NCI-H1048 (cell line): ENCODE measurements around the gene RAC3.
"Not testable (repeated sequence)": the region's sequence is repeated elsewhere in the genome, so short reads cannot be mapped to it uniquely, and the experiment has no call there.

Experiments used
- DNase-seq: peaks from one replicate; lab custom pipeline; 2025; lab: John Stamatoyannopoulos, UW

Gene RAC3

DNA sequence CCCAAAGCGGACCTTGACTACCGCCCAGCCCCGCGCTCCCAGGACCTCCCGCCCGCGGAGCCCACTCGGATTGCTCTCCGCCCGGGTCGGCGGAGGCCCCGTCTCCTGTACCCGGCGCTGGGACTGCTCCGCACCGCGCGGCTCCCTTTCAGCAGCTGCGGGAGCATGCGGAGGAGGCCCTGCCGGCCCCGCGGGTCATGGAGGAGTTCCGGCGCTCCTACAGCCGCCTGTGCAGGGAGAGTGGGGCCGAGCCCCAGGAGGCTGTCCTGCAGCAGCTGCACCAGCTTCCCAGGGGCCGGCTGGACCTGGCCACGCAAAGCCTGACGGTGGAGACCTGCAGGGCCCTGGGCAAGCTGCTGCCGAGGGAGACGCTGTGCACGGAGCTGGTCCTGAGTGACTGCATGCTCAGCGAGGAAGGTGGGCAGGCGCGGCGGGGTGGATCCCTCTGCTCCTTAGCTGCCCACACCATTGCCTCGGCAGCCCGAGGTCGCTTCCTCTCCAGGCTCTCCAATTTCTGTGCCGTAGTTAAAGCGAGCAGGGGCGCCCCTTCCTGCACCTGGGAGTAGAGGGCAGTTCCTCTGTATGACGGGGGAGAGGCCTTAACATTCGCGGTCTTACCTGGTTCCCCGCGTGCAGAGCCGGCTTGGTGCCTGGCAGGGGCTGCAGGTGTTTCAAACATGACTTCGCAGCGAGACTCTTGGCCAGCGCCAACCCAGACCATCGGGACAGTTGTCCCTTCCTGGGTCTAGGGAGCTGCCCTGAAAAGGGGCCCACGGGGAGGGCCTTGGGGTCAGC, 7.8 kb upstream of the RAC3 start:
- no peak for DNase-seq

DNA sequence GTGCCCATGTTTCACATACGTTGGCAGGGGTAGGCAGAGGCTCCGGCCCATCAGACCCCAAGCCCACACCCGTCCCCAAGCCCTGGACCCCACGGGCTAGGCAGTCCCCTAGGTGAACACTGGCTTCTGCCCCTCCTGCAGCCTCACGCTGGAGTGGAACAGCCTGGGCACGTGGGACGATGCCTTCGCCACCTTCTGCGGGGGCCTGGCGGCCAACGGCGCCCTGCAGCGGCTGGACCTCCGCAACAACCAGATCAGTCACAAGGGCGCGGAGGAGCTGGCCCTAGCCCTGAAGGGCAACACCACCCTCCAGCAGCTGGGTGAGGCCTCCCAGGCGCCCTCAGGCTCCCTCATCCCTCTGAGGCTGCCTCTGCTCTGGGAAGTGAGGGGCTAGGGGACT, 6.6 kb upstream of the RAC3 start:
- DNase-seq, result no peak

DNA sequence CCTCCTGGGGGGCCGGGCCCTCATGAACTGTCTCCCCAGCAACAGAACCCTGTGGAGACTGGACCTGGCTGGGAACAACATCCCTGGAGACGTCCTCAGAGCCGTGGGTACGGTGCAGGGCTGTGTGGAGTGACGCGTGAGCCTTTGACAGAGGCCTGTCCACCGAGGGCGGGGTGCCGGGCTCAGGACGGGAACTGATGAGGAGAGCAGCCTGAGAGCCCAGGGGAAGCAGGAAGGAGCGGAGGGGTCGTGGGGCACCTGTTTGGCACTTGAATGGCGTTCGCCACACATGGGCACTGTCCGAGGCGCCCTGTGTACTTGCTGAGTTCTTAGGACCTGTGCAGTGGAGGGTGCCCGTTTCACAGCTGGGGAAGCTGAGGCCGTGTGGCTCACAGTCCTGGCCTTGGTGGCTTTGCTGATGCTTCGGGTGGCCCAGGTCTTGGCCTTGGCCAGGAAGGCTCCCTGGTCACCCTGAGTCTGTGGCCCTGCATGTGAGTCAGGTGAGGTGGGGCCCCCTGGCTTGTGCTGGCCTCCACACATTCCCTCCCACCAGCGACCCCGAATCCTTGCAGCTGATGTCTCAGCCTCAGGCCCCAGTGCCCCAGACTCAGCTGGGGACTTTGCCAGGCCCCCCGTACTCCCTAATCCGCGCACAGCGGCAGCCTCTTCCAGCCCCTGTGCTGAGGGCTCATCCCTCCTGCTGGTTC, 5.9 kb upstream of the RAC3 start:
- DNase-seq, result no peak

DNA sequence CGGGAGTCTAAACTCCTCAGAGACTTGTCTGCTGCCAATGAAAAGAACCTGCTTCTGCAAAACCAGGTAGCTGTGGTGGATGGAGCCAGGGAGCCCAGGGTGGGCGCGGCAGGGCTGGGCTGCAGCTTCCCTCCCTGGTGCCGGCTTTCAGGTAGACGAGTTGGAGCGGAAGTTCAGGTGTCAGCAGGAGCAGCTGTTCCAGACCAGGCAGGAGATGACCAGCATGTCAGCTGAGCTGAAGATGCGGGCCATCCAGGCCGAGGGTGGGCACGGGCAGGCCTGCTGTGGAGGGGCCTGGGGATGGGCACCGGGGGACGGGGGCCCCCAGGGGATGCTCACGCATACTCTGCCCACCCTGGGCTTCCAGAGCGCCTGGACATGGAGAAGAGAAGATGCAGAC, 3.2 kb upstream of the RAC3 start:
- no peak for DNase-seq

DNA sequence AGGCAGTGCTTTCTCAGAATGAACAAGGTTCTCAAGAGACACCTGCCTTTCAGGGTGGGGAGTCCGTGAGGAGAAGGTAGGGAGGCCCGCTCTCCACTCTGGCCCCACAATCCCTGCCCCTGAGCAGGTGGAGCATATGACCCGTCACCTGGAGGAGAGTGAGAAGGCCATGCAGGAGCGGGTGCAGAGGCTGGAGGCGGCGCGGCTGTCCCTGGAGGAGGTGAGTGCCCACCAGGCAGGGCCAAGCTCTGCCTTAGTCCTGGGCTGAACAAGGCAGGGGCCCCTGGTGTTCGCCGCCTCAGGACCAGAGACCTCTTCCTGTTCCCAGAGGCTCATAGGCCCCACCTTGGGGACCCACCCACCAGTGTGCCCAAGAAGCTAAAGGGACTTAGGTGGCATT, 2.5 kb upstream of the RAC3 start:
- no peak for DNase-seq

DNA sequence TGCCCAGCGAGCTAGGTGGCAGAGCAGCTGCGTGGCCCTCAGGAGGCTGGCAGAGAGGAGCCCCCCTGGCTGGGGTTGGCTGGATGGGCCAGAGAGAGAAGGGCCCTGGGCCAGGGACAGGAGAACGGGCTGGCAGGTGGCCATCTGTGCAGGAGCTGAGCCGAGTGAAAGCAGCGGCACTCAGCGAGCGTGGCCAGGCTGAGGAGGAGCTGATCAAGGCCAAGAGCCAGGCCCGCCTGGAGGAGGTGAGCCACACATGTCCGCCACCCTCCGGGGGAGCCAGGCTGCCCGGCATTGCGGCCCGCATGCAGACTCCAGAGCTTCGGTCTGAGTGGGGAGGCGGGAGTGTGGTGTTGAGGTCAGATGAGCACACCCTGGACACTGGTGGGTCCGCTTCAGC, 2.1 kb upstream of the RAC3 start:
- no peak for DNase-seq

DNA sequence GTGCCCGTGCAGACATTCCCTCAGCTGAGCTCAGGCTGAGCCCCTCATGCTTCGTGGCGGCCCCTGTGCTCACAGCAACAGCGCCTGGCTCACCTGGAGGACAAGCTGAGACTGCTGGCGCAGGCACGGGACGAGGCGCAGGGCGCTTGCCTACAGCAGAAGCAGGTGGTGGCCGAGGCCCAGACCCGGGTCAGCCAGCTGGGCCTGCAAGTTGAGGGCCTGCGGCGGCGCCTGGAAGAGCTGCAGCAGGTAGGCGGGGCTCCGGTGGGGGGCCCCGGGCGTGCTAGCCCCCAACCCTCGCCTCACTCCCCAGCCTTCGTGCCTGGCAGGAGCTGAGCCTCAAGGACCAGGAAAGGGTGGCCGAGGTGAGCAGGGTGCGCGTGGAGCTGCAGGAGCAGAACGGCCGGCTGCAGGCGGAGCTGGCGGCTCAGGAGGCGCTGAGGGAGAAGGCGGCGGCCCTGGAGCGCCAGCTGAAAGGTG, 1.4 kb upstream of the RAC3 start:
- no peak for DNase-seq

DNA sequence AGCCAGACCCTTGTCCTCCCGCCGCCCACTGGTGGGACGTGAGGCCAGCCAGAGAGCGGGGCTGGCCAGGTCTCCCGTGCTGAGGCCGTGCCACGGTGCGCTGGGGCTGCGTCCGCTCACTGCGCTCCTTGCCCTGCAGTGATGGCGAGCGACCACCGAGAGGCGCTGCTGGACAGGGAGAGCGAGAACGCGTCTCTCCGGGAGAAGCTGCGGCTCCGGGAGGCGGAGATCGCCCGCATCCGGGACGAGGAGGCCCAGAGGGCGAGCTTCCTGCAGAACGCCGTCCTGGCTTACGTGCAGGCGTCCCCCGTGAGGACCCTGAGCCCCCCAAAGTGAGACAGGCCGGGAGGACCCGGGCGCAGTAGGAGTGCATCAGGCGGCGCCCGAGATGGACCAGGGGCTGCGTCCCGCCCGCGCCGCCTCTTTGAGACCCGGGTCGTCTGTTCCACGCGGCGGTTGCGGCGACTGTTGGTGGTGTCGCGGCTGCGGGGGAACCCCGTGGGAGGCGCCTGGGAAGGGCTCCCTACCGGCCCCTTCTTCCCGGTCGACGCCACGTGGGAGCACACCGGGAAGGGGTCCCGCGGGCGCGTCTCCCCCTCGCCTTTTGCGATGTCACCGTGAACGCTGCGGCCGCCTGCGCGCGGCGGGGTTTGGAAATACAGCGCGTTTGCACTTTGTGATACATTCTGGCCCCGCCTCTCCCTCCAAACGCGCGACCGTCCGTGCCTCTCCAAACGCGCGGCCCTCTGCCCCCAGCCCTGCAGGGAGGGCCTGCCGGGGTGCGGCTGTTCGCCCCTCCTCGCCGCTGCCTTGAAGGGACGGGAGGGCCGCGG, 792 bp upstream of the RAC3 start:
- DNase-seq, result peak; percentile 42

DNA sequence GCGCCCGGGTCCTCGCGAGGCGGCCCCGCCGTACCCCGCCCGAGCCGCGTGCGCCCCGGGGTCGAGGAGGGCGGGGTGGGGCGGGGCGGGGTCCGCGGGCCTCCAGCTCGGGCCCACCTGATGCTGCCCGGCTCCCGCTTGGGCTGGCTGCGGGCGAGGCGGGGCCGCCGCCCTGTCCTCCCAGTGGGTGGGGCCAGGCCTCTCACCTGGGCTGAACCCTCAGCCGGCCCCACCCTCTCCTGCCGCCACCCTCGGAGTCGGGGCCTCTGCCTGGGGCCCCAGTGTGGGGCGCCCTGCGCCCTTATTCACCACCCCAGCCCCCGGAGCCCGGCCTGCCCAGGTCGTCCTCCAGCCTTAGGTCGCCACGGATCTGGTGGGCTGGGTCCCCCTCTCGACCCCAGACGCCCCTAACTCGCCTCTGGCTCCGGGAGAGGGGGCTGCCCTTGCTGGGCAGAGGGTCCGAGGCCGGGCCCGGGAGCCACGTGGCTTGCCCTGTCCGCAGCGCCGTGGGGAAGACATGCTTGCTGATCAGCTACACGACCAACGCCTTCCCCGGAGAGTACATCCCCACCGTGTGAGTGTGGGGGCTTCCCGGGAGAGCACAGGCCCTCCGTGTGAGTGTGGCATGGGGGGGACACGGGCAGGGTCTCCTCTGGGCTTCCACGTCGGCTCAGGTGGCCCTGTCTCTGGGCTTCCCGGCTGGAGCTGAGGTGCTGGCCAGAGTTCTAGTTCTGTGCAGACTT, 578 bp downstream of the RAC3 start:
- peak; percentile 28 for DNase-seq

DNA sequence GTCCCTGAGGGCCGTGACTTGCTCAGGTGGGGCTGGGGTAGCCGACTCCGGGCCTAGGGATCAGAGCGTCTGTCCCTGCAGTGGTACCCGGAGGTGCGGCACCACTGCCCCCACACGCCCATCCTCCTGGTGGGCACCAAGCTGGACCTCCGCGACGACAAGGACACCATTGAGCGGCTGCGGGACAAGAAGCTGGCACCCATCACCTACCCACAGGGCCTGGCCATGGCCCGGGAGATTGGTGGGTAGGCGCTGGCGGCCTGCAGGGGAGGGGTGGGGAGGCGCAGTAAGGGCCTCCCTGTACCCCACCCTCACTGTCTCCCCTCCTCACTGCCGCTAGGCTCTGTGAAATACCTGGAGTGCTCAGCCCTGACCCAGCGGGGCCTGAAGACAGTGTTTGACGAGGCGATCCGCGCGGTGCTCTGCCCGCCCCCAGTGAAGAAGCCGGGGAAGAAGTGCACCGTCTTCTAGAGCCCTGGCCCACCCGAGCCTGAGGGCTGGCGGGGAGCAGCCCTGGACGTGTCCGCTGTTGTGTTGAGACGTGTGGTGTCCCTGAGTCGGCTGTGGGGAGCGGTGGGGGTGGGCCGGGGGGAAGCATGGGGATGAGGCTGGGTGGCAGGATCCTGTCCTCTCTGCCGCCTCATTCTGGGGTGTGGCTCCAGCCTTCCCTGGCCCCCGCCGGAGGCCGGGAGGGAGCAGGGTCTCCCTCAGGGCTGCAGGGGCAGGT, 2.0 kb downstream of the RAC3 start:
- DNase-seq, result no peak

DNA sequence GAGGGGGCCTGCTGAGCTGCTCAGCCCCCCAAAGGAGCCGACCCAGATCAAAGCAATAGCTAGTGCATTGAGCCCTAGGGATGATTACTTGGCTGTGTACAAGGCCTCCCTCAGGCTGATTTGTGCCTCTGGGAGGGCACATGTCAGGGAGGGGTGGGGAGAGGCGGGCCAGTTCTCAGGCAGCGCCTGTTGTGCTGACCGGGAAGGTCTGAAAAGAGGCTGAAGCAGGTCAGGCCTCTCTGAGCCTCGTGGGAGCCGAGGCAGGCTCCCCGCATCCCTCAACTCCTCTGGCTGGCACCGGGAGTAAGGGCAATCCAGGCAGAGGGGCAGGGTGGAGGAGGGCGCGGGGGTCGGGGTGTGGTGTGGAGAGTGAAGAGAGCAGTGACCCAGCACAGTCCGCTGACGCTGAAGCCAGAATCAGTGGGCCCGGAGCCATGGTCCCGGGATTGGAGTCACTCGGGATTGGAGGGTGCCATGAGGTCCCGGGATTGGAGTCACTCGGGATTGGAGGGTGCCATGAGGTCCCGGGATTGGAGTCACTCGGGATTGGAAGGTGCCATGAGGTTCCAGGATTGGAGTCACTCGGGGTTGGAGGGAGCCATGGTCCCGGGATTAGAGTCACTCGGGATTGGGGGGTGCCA, 3.0 kb downstream of the RAC3 start:
- no peak for DNase-seq

DNA sequence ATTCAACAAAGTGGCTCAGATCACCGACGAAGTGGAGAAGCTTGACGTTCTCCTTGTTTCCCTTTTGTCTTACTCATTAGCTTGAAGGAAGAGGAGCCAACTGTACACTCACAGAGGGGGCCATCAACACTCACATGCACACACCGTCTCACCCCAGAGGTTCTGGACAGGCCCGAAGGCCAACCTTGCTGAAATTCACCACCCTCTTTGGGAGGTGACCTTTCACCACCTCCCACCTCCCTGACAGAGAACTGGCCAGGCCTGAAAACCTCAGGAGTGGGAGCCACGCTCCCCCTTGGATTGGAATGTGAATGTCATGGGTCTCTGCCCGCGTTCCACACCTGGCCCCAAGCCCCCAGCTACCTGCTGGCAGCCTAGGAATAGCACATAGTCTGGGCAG, 4.0 kb downstream of the RAC3 start:
- no peak for DNase-seq

DNA sequence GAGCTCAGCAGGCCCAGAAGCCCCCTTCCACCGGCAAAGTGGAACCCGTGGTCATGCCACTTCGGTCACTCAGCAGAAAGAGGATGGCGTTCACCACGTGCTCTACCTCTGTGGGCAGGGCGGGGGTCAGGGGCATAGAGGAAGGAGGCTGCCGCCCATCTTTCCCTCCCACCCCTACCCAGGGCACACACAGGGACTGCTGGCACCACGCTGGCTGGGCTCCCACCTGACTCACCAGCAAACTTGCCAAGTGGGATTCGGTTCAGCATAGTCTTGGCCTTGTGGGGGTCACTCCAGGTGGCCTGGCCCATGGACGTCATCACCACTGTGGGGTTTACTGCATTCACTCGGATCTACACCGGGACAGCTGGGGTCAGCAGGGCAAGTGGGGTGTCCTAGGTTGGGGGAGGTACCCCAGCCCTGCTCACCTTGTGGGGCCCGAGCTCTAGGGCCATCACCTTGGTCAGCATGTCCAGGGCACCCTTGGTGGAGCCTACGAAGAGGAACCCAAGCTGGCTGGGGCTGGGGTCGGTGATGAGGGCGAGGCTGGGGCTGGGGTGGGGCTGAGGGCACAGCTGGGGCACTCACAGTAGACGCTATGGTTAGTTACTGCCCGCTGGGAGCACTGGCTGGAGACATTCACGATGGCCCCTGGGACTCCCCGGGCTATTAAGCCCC, 4.6 kb downstream of the RAC3 start:
- no peak for DNase-seq

DNA sequence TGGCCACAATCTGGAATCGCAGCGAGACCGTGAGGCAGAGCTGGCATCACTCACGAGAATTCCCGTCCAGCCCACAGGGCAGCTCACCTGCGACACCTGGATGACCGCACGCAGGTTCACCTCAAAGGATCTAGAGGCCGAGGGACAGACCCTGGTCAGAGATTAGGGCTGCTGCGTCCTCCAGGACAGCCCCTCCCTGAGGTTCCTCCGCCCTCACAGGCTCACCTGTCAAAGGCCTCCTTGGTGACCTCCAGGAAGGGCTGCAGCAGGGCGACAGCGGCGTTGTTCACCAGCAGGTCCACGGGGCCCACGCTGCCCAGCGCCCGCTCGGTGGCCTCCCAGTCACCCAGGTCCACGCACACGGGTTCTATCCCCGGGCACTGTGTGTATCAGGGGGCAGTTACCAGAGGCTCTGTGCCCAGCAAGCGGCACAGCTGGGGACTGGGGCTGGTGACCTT, 5.2 kb downstream of the RAC3 start:
- no peak for DNase-seq

DNA sequence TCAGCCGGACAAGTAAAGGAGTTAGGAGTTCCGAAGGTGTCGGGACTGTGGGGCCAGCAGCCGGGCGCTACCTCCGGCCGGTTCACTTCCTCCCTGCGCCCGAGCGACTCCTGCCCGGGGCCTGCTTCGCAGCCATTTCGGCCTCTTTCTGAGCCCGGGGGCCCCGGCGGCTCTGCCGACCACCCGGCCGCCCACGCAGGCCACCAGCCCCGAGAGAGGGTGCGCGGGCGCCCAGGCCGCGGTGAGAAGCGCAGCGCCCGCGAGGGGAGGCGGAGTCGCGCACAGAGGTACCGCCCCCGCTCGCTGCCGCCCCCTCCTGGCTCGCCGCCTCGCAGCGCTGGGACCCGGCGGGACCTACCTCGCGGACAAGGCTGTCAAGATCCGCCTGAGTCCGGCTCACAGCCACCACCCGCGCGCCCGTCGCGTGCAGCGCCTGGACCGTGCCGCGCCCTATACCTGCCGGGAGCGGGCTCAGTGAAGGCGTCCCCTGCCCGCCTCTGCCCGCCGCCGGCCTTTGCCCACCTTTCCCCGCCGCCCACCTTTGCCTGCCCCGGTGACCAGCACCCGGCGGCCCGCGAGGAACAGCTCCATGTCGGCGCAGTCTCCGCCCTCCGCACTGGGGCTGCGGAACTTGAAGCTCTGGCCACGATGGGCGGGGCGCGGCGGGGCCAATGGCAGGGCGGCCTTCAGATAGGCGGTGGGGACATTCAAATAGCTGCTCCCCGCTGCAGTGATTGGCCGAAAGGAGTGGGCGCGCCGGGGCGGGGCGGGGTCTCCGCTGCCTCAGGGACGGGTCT, 5.8 kb downstream of the RAC3 start, which contains the start of gene DCXR:
DCXR (minus strand) TSS at position 606 of the 797 bp plus-strand sequence; CDS start at position 591, 15 bp downstream.
- peak; percentile 92 for DNase-seq

DNA sequence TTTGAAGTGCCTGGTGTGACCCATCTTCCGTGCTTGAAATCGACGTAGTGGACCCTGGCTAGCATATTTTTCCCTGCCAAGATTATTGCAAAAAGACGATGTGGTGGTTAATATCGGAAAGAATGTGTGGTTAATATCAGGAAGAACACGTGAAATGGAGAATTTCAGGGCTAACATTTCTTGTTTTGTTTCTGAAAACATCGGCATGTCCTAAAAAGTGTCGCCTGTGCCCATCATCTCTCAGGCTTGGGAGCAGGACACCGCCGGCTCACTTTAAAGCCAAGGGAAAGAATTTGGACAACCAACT, 6.4 kb downstream of the RAC3 start:
- no peak for DNase-seq

DNA sequence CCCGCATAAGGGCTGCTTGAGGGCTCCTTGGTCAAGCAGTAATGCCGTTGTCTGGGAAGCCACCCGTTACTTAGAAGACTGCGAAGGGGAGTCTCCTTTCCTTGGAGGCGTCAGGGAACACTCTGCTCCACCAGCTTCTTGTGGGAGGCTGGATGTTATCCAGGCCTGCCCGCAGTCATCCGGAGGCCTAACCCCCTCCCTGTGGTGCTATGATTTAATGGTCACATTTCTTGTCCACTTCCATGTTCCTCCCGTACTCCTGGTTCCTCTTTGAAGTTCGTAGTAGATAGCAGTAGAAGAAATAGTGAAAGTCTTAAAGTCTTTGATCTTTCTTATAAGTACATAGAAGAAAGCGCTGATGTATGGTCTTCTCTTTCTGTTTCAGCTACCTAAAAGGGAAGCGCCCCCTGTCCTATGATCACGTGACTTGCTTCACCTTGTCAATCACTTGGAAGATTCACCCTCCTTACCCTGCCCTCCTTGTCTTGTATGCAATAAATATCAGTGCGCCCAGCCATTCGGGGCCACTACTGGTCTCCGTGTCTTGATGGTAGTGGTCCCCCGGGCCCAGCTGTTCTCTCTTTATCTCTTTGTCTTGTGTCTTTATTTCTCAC, 7.4 kb downstream of the RAC3 start:
- not testable (repeated sequence) for DNase-seq

DNA sequence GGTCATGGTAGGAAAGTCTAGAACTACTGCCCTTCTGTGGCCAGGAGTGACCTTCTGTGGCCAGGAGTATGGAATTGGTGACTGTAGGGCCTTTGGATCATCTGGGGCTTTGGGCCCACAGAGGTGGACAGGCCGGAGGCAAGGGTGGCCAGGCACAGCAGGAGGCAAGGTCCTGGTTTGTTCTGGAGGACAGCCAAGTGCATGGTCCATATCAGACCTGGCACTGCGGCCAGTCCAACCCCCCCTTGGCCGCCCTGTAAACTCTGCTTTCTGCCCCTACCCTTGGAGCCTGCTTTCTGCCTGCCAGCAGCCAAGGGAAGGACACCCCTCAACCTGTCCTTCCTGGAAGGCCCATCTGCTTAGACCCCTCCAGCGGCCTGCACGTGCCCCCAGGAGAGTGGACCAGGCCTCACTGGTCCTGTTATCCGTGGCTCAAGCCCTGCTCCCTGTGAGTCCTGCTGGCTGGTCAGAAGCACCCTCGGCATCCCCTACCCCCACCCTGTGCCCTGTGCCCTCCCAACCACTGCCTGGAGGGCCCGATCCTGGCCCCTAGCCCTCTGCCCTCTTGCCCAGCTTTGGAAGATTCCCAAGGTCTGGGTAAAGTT, 8.3 kb downstream of the RAC3 start:
- no peak for DNase-seq
